Keratinocyte (primary cell): Measurements from ENCODE around the gene SLC12A3. TPM values are rescaled to one million over a fixed set of nuclear protein-coding genes. Genes with fewer than 3 reads are reported as not detected.

Experiments used
- DNase-seq: peaks from one replicate; pipeline ENCODE4 v3.0.0-alpha.2; 2011; ENCODE audit warnings: low read depth, missing footprints, low spot score
- FAIRE-seq: peaks from 2 replicates; lab custom pipeline; 2011; peaks lifted over from hg19 to GRCh38; lab: Jason Lieb, UNC
- H2AFZ ChIP-seq: 2 replicates; pipeline ENCODE4 v1.6.0; 2012; ENCODE audit warnings: low read length, control low read depth, inconsistent platforms; ENCODE audit not compliant: control insufficient read depth
- H3K27ac ChIP-seq: 2 replicates; pipeline ENCODE4 v1.5.1; 2011; ENCODE audit warnings: low read length; ENCODE audit not compliant: control insufficient read depth, insufficient read depth
- H3K27me3 ChIP-seq: 3 replicates; pipeline ENCODE4 v1.6.0; 2011; ENCODE audit warnings: low read length; ENCODE audit not compliant: control insufficient read depth, insufficient read depth; ENCODE audit errors: extremely low read depth
- H3K36me3 ChIP-seq, 2 experiments: 2 replicates in 1 of 2; 3 replicates in 1 of 2; pipeline ENCODE4 v1.5.1; 2011; ENCODE audit warnings: low read length in 2 of 2, mild to moderate bottlenecking in 1 of 2; ENCODE audit not compliant: control insufficient read depth in 2 of 2, insufficient read depth in 2 of 2; ENCODE audit errors: extremely low read depth in 1 of 2
- H3K4me1 ChIP-seq: 3 replicates; pipeline ENCODE4 v1.5.1; 2011; ENCODE audit warnings: low read length; ENCODE audit not compliant: control insufficient read depth, insufficient read depth; ENCODE audit errors: extremely low read depth
- H3K4me2 ChIP-seq: 3 replicates; pipeline ENCODE4 v1.6.0; 2011; ENCODE audit warnings: low read depth, low read length; ENCODE audit not compliant: control insufficient read depth, insufficient read depth; ENCODE audit errors: extremely low read depth
- H3K4me3 ChIP-seq, 3 experiments: fragments of 200-600 bp in 1 of 3; sonication (generic) in 1 of 3; 2 replicates in 2 of 3; 3 replicates in 1 of 3; pipeline ENCODE4 v1.5.1; 2011 to 2016; ENCODE audit warnings: low read length in 3 of 3, mild to moderate bottlenecking in 3 of 3, control low read depth in 2 of 3, inconsistent platforms in 1 of 3, low read depth in 1 of 3, mixed read lengths in 1 of 3, mixed run types in 1 of 3, moderate library complexity in 1 of 3; ENCODE audit not compliant: control insufficient read depth in 2 of 3, insufficient read depth in 2 of 3; ENCODE audit errors: extremely low read depth in 1 of 3
- H3K79me2 ChIP-seq: 2 replicates; pipeline ENCODE4 v1.6.0; 2012; ENCODE audit warnings: low read length; ENCODE audit not compliant: control insufficient read depth, insufficient read depth
- H3K9ac ChIP-seq: 3 replicates; pipeline ENCODE4 v1.6.0; 2011; ENCODE audit warnings: low read length; ENCODE audit not compliant: control insufficient read depth, insufficient read depth; ENCODE audit errors: extremely low read depth
- H3K9me1 ChIP-seq: 3 replicates; pipeline ENCODE4 v1.6.0; 2011; ENCODE audit warnings: low read length; ENCODE audit not compliant: control insufficient read depth, insufficient read depth; ENCODE audit errors: extremely low read depth
- H3K9me3 ChIP-seq: 2 replicates; pipeline ENCODE4 v1.5.1; 2012; ENCODE audit warnings: low read depth, low read length; ENCODE audit not compliant: control insufficient read depth
- H4K20me1 ChIP-seq: 3 replicates; pipeline ENCODE4 v1.6.0; 2011; ENCODE audit warnings: low read length; ENCODE audit not compliant: control insufficient read depth, insufficient read depth; ENCODE audit errors: extremely low read depth
- EZH2 ChIP-seq: IDR thresholded peaks from one replicate; pipeline ENCODE4 v1.6.1; 2012; ENCODE audit warnings: inconsistent platforms, mild to moderate bottlenecking, low read length, moderate library complexity
- dilution Hi-C: fragments of 300-500 bp; cut with MboI; formaldehyde crosslinking; loops from one replicate; pipeline ENCODE4 v1.7.0; 2020; ENCODE audit warnings: low sequenced_read_pairs; ENCODE audit not compliant: extremely low pct_ligation_motif_present
- polyA plus RNA-seq, 5 experiments: library from polyadenylated mRNA; depleted of rRNA in 3 of 5; stranded (reverse) in 3 of 5; stranded (forward) in 1 of 5; unstranded in 1 of 5; fragments of >200 nt; gene quantifications; 1 replicate in 1 of 5; 2 replicates in 3 of 5; 3 replicates in 1 of 5; pipeline versions ENCODE4 v1.2.1 to v1.2.3, GENCODE V29; 2011 to 2012; ENCODE audit warnings: missing spikeins in 2 of 5, low read depth in 1 of 5, low replicate concordance in 1 of 5
- TF ChIP-seq, protein P1 (sequence below), 3 experiments: IDR thresholded peaks in 1 of 3; conservative IDR thresholded peaks in 1 of 3; optimal IDR thresholded peaks in 1 of 3; 2 replicates in 2 of 3; 3 replicates in 1 of 3; pipeline versions ENCODE3 to v1.5.1; 2011; ENCODE audit warnings: low read length in 3 of 3, mild to moderate bottlenecking in 3 of 3, moderate library complexity in 2 of 3, control low read depth in 1 of 3, inconsistent platforms in 1 of 3; ENCODE audit not compliant: insufficient read depth in 2 of 3; ENCODE audit errors: extremely low read depth in 1 of 3

Gene SLC12A3
- polyA plus RNA-seq, 1 donor (not counting 4 experiments of a cell fraction or from before 2014, with no cell fraction given): not detected

DNA sequence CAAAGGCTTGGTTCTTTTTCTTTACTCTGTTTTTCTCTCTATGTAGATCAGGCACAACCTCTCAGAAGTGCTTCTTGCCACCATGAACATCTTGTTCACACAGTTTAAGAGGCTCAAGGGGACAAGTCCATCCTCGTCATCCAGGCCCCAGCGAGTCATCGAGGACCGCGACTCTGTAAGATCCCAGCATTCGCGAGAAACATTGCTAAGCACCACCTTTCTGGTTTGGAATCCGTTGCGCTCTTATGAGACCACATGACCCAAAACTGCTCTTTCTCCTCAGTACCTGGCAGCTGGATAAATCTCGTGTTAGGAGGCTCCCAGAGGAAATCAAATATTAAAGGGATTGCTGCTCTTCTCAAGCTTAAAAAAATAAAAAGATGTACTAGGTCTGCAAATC is 23.3 kb upstream of the SLC12A3 start:
- H2AFZ ChIP-seq: no peak overlapping the region
- no peaks in the 10 kb centered on the region for H3K9me1 ChIP-seq
- H3K4me3 ChIP-seq: no peak overlapping the region
- no peak overlapping the region for H3K9ac ChIP-seq
- H3K4me2 ChIP-seq: no peak overlapping the region
- H3K4me1 ChIP-seq: no peaks in the 10 kb centered on the region
- no peaks in the 10 kb centered on the region for H3K9me3 ChIP-seq
- H3K36me3 ChIP-seq: peaks cover 31 to 62% of the 10 kb centered on the region in 2 experiments
- H4K20me1 ChIP-seq: no peaks in the 10 kb centered on the region
- DNase-seq (no peak), FAIRE-seq (no peak)
- H3K27ac ChIP-seq: no peak overlapping the region
- H3K27me3 ChIP-seq: no peaks in the 10 kb centered on the region
- TF ChIP-seq EZH2: no peak
- TF ChIP-seq, protein P1, sequence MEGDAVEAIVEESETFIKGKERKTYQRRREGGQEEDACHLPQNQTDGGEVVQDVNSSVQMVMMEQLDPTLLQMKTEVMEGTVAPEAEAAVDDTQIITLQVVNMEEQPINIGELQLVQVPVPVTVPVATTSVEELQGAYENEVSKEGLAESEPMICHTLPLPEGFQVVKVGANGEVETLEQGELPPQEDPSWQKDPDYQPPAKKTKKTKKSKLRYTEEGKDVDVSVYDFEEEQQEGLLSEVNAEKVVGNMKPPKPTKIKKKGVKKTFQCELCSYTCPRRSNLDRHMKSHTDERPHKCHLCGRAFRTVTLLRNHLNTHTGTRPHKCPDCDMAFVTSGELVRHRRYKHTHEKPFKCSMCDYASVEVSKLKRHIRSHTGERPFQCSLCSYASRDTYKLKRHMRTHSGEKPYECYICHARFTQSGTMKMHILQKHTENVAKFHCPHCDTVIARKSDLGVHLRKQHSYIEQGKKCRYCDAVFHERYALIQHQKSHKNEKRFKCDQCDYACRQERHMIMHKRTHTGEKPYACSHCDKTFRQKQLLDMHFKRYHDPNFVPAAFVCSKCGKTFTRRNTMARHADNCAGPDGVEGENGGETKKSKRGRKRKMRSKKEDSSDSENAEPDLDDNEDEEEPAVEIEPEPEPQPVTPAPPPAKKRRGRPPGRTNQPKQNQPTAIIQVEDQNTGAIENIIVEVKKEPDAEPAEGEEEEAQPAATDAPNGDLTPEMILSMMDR (optimal IDR thresholded peaks at IDR 0.05 in 1 of 3, IDR thresholded peaks at IDR 0.05 in 1 of 3, conservative IDR thresholded peaks at IDR 0.05 in 1 of 3; ENCODE audit: extremely low read depth in 1 of 3, insufficient read depth in 2 of 3, low read length in 3 of 3): no peak
- H3K79me2 ChIP-seq: no peaks in the 10 kb centered on the region
- dilution Hi-C loops: no loop called here

DNA sequence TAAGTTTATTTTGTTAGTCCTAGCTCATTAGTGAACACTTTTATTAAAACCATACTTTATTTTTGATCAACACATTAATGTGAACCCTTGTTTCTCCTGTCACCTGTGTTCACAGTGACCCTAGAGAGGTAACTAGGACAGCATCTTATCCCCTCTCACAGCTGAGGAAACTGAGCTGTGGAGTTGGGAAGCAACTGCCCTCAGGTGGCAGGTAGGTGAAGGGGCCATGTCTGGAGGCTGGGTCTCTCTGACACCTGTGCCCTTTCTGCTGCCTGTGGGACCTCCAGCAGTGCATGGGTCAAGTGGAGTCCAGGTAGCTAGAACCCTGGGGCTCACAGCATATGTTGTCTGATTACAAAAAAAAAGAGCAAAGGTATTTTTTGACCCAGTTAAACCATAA is 22.9 kb upstream of the SLC12A3 start:
- H3K9ac ChIP-seq: no peak overlapping the region
- no peak overlapping the region for H3K4me2 ChIP-seq
- H3K9me1 ChIP-seq: no peaks in the 10 kb centered on the region
- H3K36me3 ChIP-seq: peaks cover 29 to 59% of the 10 kb centered on the region in 2 experiments
- no peaks in the 10 kb centered on the region for H3K27me3 ChIP-seq
- no peak overlapping the region for H2AFZ ChIP-seq
- DNase-seq (no peak), FAIRE-seq (no peak)
- H3K79me2 ChIP-seq: no peaks in the 10 kb centered on the region
- no peaks in the 10 kb centered on the region for H3K9me3 ChIP-seq
- H4K20me1 ChIP-seq: no peaks in the 10 kb centered on the region
- H3K4me1 ChIP-seq: no peaks in the 10 kb centered on the region
- no peak overlapping the region for H3K4me3 ChIP-seq
- no peak overlapping the region for H3K27ac ChIP-seq
- TF ChIP-seq, protein P1 (optimal IDR thresholded peaks at IDR 0.05 in 1 of 3, IDR thresholded peaks at IDR 0.05 in 1 of 3, conservative IDR thresholded peaks at IDR 0.05 in 1 of 3; ENCODE audit: extremely low read depth in 1 of 3, insufficient read depth in 2 of 3, low read length in 3 of 3): no peak
- TF ChIP-seq EZH2: no peak
- dilution Hi-C loops: no loop called here
